Measurements from ENCODE around the gene CDC42EP1. TPM values are rescaled to one million over a fixed set of nuclear protein-coding genes. Genes with fewer than 3 reads are reported as not detected.

CDC42EP1 gene
- polyA plus RNA-seq, 3 donors = 5.9 to 13.2 (median 8.5) TPM

GRCh38 chr22:37520776-37521191, 39.5 kb upstream of the CDC42EP1 start:
- Histone ChIP-seq H3K4me1 (ENCODE audit: control insufficient read depth in 1 of 2, insufficient read depth in 2 of 2, low read length in 2 of 2) (peaks cover 4 to 19% of the 10 kb centered on the region in 2 donors), H4K20me1 (ENCODE audit: insufficient read depth, low read length) (no peaks in the 10 kb centered on the region), H3K27ac (ENCODE audit: low read depth in 1 of 2, low read length in 2 of 2) (no peak overlapping the region), H3K9ac (ENCODE audit: insufficient read depth, low read length, poor library complexity, severe bottlenecking) (no peak overlapping the region), H3K79me2 (ENCODE audit: insufficient read depth, low read length) (no peaks in the 10 kb centered on the region), H3K9me3 (replicated peaks in 1 of 2; ENCODE audit: control insufficient read depth in 1 of 2, insufficient read depth in 1 of 2, low read length in 2 of 2) (peaks cover 0 to 6% of the 10 kb centered on the region in 2 donors), H3K36me3 (replicated peaks in 1 of 2; ENCODE audit: control insufficient read depth in 1 of 2, insufficient read depth in 2 of 2, low read length in 2 of 2) (no peaks in the 10 kb centered on the region), H3K4me2 (replicated peaks; ENCODE audit: extremely low read depth, low read length, poor library complexity, severe bottlenecking) (no peak overlapping the region), H3K27me3 (ENCODE audit: control insufficient read depth in 2 of 2, insufficient read depth in 2 of 2, low read length in 2 of 2) (peaks cover 16 to 46% of the 10 kb centered on the region in 2 donors), H2AFZ (ENCODE audit: insufficient read depth, low read depth, low read length, poor library complexity, severe bottlenecking) (no peak overlapping the region), H3K4me3 (replicated peaks in 1 of 3; ENCODE audit: low read depth in 2 of 3, low read length in 3 of 3) (no peak overlapping the region)
- TF ChIP-seq CTCF (IDR thresholded peaks at IDR 0.05) = no peak
- H3K4me3 Mint-ChIP-seq = peak overlapping the region in 1 of 2 donors; percentile 80
- peaks cover 0 to 2% of the 10 kb centered on the region in 2 donors for H3K36me3 Mint-ChIP-seq
- H3K27me3 Mint-ChIP-seq (ENCODE audit: low read depth in 3 of 3) = peaks cover 46 to 54% (median 53%) of the 10 kb centered on the region in 3 donors
- WGBS (ENCODE audit: insufficient coverage) = 88% methylated on average over 5 of the region's 10 CpGs
- no peak for DNase-seq
- no peak overlapping the region for H3K27ac Mint-ChIP-seq
- peaks cover 3 to 16% (median 6%) of the 10 kb centered on the region in 7 donors for H3K9me3 Mint-ChIP-seq
- intact Hi-C loops (cut with micrococcal nuclease) = no loop called here
- H3K4me1 Mint-ChIP-seq = peaks cover 11% of the 10 kb centered on the region

GRCh38 chr22:37521236-37521739, 39.0 kb upstream of the CDC42EP1 start:
- Histone ChIP-seq H3K36me3 (replicated peaks in 1 of 2; ENCODE audit: control insufficient read depth in 1 of 2, insufficient read depth in 2 of 2, low read length in 2 of 2) (no peaks in the 10 kb centered on the region), H3K4me1 (ENCODE audit: control insufficient read depth in 1 of 2, insufficient read depth in 2 of 2, low read length in 2 of 2) (peaks cover 4 to 19% of the 10 kb centered on the region in 2 donors), H3K79me2 (ENCODE audit: insufficient read depth, low read length) (no peaks in the 10 kb centered on the region), H3K9ac (ENCODE audit: insufficient read depth, low read length, poor library complexity, severe bottlenecking) (no peak overlapping the region), H4K20me1 (ENCODE audit: insufficient read depth, low read length) (no peaks in the 10 kb centered on the region), H3K27ac (ENCODE audit: low read depth in 1 of 2, low read length in 2 of 2) (no peak overlapping the region), H2AFZ (ENCODE audit: insufficient read depth, low read depth, low read length, poor library complexity, severe bottlenecking) (no peak overlapping the region), H3K4me2 (replicated peaks; ENCODE audit: extremely low read depth, low read length, poor library complexity, severe bottlenecking) (no peak overlapping the region), H3K9me3 (replicated peaks in 1 of 2; ENCODE audit: control insufficient read depth in 1 of 2, insufficient read depth in 1 of 2, low read length in 2 of 2) (peaks cover 0 to 6% of the 10 kb centered on the region in 2 donors), H3K27me3 (ENCODE audit: control insufficient read depth in 2 of 2, insufficient read depth in 2 of 2, low read length in 2 of 2) (peaks cover 16 to 46% of the 10 kb centered on the region in 2 donors), H3K4me3 (replicated peaks in 1 of 3; ENCODE audit: low read depth in 2 of 3, low read length in 3 of 3) (no peak overlapping the region)
- peaks cover 1 to 13% (median 4%) of the 10 kb centered on the region in 7 donors for H3K9me3 Mint-ChIP-seq
- H3K4me3 Mint-ChIP-seq = peak overlapping the region in 1 of 2 donors; percentile 80
- TF ChIP-seq CTCF (IDR thresholded peaks at IDR 0.05) = no peak
- WGBS (ENCODE audit: insufficient coverage) = 67% methylated on average over 13 of the region's 14 CpGs
- intact Hi-C loops (cut with micrococcal nuclease) = no loop called here
- H3K36me3 Mint-ChIP-seq = peaks cover 0 to 2% of the 10 kb centered on the region in 2 donors
- DNase-seq = no peak
- H3K4me1 Mint-ChIP-seq = peaks cover 14% of the 10 kb centered on the region
- peak overlapping the region in 1 of 7 donors; percentile 33 for H3K27ac Mint-ChIP-seq
- H3K27me3 Mint-ChIP-seq (ENCODE audit: low read depth in 3 of 3) = peaks cover 42 to 57% (median 50%) of the 10 kb centered on the region in 3 donors

Measured in CD14-positive monocyte (primary cell).